Cortex of kidney (tissue), 1 donor: ENCODE results near the gene SLC5A3.

Source experiments
- DNase-seq: peaks from one replicate; lab custom pipeline; 2025; lab: John Stamatoyannopoulos, UW

Gene SLC5A3

GRCh38 chr21:34100790-34101189 lies 27.4 kb downstream of the SLC5A3 start:
- DNase-seq = no peak

GRCh38 chr21:34105947-34106541 lies 32.7 kb downstream of the SLC5A3 start:
- no peak for DNase-seq

- no peak for DNase-seq
Observed at GRCh38 chr21:34107606-34108005, 34.2 kb downstream of the SLC5A3 start.

GRCh38 chr21:34109075-34109474 lies 35.7 kb downstream of the SLC5A3 start:
- no peak for DNase-seq

GRCh38 chr21:34110594-34111202 lies 37.3 kb downstream of the SLC5A3 start:
- no peak for DNase-seq

GRCh38 chr21:34112316-34113033 lies 39.1 kb downstream of the SLC5A3 start:
- DNase-seq = no peak

- DNase-seq = no peak
Observed at GRCh38 chr21:34113842-34114241, 40.5 kb downstream of the SLC5A3 start.

- DNase-seq = no peak
Observed at GRCh38 chr21:34115160-34115559, 41.8 kb downstream of the SLC5A3 start.

- no peak for DNase-seq
Observed at GRCh38 chr21:34116569-34116968, 43.2 kb downstream of the SLC5A3 start.

GRCh38 chr21:34120867-34121266 lies 47.5 kb downstream of the SLC5A3 start:
- no peak for DNase-seq

- DNase-seq = no peak
Observed at GRCh38 chr21:34122047-34122446, 48.7 kb downstream of the SLC5A3 start.
